ENCODE measurements around the gene AK3. TPM values are rescaled to one million over a fixed set of nuclear protein-coding genes. Genes with fewer than 3 reads are reported as not detected.

Gene AK3
- total RNA-seq, 1 experiment from 2014 or later = 21.5 TPM

DNA sequence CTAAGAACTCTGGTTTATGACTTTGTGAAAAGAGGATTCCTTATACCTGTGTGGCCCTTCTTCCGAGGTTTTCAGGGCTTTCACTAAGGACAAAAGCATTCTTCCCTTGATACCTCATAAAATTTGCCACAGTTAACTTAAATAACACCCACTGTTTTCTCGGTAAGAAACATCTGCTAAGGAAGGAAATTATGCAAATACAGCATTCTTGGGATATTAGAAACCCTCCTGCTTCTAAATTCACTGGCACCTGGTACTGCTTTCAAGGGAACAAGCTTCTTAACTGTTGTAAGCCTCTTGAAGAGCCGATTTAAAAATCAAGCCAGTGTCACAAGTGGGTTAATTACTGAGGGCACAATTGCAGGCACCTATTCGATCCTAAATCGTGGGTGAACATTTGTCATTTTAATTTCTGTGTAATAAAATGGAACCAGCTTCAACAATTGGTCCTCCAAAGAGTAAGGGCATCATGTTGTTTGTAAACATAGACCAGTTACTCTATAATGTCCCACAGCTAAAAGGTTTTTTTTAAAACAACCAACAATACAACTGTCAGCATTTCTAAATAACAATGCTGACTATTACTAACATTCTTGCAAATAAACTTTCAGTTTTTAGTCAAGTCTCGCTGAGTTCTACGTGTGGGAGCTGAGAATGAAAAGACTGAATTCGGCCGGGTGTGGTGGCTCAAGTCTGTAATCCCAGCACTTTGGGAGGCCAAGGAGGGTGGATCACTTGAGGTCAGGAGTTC, 26.6 kb downstream of the AK3 start:
- Mint-ChIP-seq H3K4me3 (ENCODE audit: low read depth, unreplicated experiment) (no peak overlapping the region), H3K4me1 (ENCODE audit: low read depth, unreplicated experiment) (no peaks in the 10 kb centered on the region), H3K27ac (ENCODE audit: unreplicated experiment) (no peak overlapping the region), H3K27me3 (ENCODE audit: unreplicated experiment) (no peaks in the 10 kb centered on the region), H3K36me3 (ENCODE audit: insufficient read depth, unreplicated experiment) (no peaks in the 10 kb centered on the region), H3K9me3 (ENCODE audit: low read depth, unreplicated experiment) (peaks cover 2% of the 10 kb centered on the region)
- no peak for DNase-seq
- intact Hi-C loops (cut with micrococcal nuclease; ENCODE audit: unreplicated experiment) = no loop called here
- TF ChIP-seq, protein P1, sequence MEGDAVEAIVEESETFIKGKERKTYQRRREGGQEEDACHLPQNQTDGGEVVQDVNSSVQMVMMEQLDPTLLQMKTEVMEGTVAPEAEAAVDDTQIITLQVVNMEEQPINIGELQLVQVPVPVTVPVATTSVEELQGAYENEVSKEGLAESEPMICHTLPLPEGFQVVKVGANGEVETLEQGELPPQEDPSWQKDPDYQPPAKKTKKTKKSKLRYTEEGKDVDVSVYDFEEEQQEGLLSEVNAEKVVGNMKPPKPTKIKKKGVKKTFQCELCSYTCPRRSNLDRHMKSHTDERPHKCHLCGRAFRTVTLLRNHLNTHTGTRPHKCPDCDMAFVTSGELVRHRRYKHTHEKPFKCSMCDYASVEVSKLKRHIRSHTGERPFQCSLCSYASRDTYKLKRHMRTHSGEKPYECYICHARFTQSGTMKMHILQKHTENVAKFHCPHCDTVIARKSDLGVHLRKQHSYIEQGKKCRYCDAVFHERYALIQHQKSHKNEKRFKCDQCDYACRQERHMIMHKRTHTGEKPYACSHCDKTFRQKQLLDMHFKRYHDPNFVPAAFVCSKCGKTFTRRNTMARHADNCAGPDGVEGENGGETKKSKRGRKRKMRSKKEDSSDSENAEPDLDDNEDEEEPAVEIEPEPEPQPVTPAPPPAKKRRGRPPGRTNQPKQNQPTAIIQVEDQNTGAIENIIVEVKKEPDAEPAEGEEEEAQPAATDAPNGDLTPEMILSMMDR (IDR thresholded peaks at IDR 0.05; ENCODE audit: unreplicated experiment) = no peak
- no TSS peak for BruUV-seq (replicated peaks)
- CTCF ChIA-PET = no interaction called here

DNA sequence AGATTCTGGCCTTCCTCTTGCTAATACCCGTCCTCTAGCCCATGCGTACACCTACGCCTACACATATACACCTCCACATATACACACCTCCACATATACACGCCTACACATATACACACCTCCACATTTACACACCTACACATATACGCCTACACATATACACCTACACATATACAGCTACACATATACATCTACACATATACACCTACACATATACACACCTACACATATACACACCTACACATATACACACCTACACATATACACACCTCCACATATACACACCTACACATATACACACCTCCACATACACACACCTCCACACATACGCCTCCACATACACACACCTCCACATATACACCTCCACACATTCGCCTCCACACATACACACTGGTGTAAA, 27.2 kb downstream of the AK3 start:
- no peak for DNase-seq
- Mint-ChIP-seq H3K4me1 (ENCODE audit: low read depth, unreplicated experiment) (no peaks in the 10 kb centered on the region), H3K9me3 (ENCODE audit: low read depth, unreplicated experiment) (peaks cover 2% of the 10 kb centered on the region), H3K4me3 (ENCODE audit: low read depth, unreplicated experiment) (no peak overlapping the region), H3K27ac (ENCODE audit: unreplicated experiment) (no peak overlapping the region), H3K27me3 (ENCODE audit: unreplicated experiment) (no peaks in the 10 kb centered on the region), H3K36me3 (ENCODE audit: insufficient read depth, unreplicated experiment) (no peaks in the 10 kb centered on the region)
- TF ChIP-seq, protein P1 (IDR thresholded peaks at IDR 0.05; ENCODE audit: unreplicated experiment) = no peak
- intact Hi-C loops (cut with micrococcal nuclease; ENCODE audit: unreplicated experiment) = no loop called here
- CTCF ChIA-PET = no interaction called here
- no TSS peak for BruUV-seq (replicated peaks)

DNA sequence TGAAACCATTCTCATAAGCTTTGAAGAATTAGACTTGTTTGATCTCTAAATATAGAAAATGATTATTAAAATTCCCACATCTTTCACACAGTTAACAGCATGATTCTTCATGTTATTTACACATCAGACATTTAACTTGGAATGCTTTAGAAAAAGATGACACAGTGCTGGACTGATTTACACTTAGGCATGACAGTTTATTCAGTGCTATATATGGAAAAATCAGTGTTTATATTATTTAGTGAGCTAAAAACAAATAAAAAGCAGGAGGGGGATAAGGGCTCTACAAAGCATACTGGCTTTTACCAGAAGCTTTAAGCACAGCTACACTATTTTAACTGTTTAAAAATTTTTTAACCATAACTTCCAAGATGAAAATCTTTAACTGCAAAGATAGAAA, 31.6 kb downstream of the AK3 start:
- no peak overlapping the region for H3K27ac Mint-ChIP-seq (ENCODE audit: unreplicated experiment)

DNA sequence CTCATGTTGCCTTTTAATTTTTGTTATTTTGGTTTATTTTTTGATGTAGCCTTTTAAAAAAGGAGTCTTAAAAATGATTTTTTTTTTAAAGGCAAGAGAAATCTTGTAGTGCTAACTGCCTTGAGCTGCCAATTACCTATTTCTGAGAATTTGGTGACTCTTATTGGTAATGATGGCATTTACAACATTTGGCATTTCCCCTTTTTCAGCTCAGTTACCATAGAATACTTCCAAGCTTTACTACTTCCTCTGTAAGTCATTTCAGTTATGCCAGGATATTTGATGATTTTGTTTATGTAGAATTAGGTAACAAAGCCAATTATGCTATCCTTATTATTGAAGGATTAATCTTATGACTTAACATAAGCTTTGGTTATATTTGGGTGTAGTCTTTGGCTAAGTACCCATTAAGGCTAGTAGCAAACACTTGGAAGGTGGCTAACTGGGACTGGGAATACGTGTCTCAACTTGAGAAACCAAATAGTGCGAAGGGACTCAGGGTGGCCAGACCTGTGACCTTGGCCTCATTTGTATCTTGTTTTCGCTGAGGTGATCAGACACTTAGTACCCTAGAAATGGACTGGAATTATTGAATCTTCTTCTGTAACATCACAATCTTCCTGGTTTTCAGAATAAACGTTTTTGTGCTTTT, 33.9 kb downstream of the AK3 start:
- no peaks in the 10 kb centered on the region for H3K9me3 Mint-ChIP-seq (ENCODE audit: low read depth, unreplicated experiment)
- intact Hi-C loops (cut with micrococcal nuclease; ENCODE audit: unreplicated experiment) = no loop called here
- CTCF ChIA-PET = no interaction called here
- H3K27me3 Mint-ChIP-seq (ENCODE audit: unreplicated experiment) = no peaks in the 10 kb centered on the region
- no peaks in the 10 kb centered on the region for H3K4me1 Mint-ChIP-seq (ENCODE audit: low read depth, unreplicated experiment)
- TF ChIP-seq, protein P1 (IDR thresholded peaks at IDR 0.05; ENCODE audit: unreplicated experiment) = no peak
- no peak for DNase-seq
- no peak overlapping the region for H3K27ac Mint-ChIP-seq (ENCODE audit: unreplicated experiment)
- no TSS peak for BruUV-seq (replicated peaks)
- H3K4me3 Mint-ChIP-seq (ENCODE audit: low read depth, unreplicated experiment) = no peak overlapping the region
- peaks cover 7% of the 10 kb centered on the region for H3K36me3 Mint-ChIP-seq (ENCODE audit: insufficient read depth, unreplicated experiment)

More for the DNA sequence above, 31.6 kb downstream of the AK3 start:
- H3K4me3 Mint-ChIP-seq (ENCODE audit: low read depth, unreplicated experiment) = no peak overlapping the region
- TF ChIP-seq, protein P1 (IDR thresholded peaks at IDR 0.05; ENCODE audit: unreplicated experiment) = no peak
- H3K4me1 Mint-ChIP-seq (ENCODE audit: low read depth, unreplicated experiment) = no peaks in the 10 kb centered on the region
- H3K27me3 Mint-ChIP-seq (ENCODE audit: unreplicated experiment) = no peaks in the 10 kb centered on the region
- CTCF ChIA-PET = no interaction called here
- peaks cover 7% of the 10 kb centered on the region for H3K36me3 Mint-ChIP-seq (ENCODE audit: insufficient read depth, unreplicated experiment)
- no TSS peak for BruUV-seq (replicated peaks)
- intact Hi-C loops (cut with micrococcal nuclease; ENCODE audit: unreplicated experiment) = no loop called here
- no peak for DNase-seq
- peaks cover 2% of the 10 kb centered on the region for H3K9me3 Mint-ChIP-seq (ENCODE audit: low read depth, unreplicated experiment)
